ENCODE results near the gene TTK. TPM values are rescaled to one million over a fixed set of nuclear protein-coding genes. Genes with fewer than 3 reads are reported as not detected.

TTK gene
- 82.3 and 86.0 TPM in 2 replicates for total RNA-seq (2014; rRNA removed; shearing (Covaris generic))

- DNase-seq (ENCODE audit: low read depth), result peak; percentile 97
Observed at GRCh38 chr6:80004173-80005072, at the start of gene TTK. Gene TTK (plus strand): TSS chr6:80004649. CDS start chr6:80005844, 1,195 bp downstream.

GRCh38 chr6:79954849-79955248 lies 49.6 kb upstream of the TTK start:
- no peak for DNase-seq (ENCODE audit: low read depth)

DNA sequence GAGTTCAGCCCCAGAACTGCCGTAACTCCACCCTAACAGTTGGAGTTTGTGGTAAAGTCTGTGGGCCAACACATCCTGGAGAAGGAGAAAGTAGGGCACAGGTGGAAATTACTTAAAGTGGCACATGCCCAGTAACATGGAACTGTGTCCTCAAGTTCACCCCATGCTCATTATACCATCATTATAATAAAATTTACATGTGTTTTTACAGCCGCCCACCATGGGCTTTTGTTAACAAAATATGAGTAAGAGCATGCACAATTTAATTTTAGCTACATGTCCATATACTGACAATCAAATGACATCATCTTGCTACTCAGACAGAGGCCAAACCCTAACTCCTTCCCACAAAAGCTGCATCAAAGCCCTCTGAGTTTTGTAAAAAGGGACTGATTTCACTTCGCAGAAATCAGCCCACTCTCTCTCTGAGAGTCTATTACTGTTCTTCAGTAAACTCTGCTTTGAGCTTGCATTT lies 39.8 kb upstream of the TTK start:
- DNase-seq (ENCODE audit: low read depth), result no peak

GRCh38 chr6:79967178-79967577 lies 37.3 kb upstream of the TTK start:
- DNase-seq (ENCODE audit: low read depth), result no peak

GRCh38 chr6:79969784-79970183 lies 34.7 kb upstream of the TTK start:
- no peak for DNase-seq (ENCODE audit: low read depth)

GRCh38 chr6:79971193-79971592 lies 33.3 kb upstream of the TTK start:
- DNase-seq (ENCODE audit: low read depth), result no peak

GRCh38 chr6:79981652-79982051 lies 22.8 kb upstream of the TTK start:
- no peak for DNase-seq (ENCODE audit: low read depth)

DNA sequence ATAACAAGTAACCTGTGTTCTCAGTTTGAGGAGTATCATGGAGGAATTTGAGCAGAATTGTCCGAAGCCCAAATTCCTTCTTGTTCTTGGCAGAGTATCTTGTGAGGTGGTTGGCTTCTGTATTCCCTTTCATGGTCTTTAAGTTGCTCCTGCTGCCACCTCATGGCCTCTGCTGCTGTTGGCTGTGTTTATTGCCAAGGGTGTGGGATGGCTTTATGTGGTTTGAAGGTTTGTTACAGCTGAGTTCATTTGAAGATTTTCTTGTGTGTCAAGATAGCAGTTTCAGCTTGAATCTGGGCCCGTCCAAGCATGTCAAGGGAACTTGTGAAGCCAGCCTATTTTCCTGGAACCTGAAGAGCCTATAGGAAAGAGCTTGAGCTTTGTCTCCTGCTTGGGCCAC lies 20.2 kb upstream of the TTK start:
- DNase-seq (ENCODE audit: low read depth), result peak; percentile 38

DNA sequence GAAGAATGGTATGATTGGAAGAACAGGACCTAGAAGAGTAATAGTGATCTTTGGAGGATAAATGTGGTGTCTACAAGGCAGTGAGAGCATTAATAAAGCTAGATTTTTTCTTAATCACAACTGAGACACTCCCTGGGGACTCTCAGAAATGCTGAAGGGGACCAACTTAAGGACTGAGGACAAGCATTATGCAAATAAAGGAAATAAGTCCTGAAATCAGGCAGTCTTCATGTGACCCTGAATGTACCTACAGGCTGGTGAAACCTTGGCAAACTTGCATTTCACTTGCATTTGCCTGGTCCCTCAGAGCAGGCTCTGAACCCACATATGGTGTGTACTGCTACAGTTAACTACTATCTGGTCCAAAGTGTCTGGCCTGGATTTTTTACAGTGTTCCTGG lies 19.3 kb upstream of the TTK start:
- DNase-seq (ENCODE audit: low read depth), result no peak

GRCh38 chr6:79989641-79990040 lies 14.8 kb upstream of the TTK start:
- DNase-seq (ENCODE audit: low read depth), result no peak

DNA sequence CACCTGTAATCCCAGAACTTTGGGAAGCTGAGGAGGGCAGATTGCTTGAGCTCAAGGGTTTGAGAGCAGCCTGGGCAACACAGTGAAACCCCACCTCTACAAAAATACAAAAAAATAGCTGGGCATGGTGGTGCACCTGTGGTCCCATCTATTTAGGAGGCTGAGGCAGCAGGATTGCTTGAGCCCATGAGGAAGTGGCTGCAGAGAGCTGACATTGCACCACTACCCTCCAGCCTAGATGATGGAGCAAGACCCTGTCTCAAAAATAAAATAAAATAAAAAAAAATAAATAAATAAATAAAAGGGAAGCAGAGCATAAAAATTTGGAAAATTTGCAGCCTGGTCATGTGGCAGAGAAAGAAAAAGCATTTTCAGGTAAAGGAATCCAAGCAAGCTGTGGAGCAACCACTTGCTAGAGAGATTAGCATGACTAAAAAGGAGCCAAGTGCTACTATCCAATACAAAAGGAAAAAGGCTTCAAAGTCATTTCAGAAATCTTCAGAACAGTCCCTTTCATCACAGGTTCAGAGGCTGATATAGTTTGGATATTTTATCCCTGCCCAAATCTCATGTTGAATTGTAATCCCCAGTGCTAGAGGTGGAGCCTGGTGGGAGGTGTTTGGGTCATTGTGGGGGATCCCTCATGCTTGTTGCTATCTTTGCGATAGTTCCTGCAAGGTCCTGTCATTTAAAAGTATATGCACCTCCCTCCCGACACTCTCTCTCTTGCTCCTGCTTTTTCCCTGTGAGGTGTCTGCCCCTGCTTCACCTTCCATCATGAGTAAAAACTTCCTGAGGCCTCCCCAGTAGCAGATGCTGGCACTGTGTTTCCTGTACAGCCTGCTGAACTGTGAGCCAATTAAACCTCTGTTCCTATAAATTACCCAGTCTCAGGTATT lies 11.2 kb upstream of the TTK start:
- DNase-seq (ENCODE audit: low read depth), result no peak

DNA sequence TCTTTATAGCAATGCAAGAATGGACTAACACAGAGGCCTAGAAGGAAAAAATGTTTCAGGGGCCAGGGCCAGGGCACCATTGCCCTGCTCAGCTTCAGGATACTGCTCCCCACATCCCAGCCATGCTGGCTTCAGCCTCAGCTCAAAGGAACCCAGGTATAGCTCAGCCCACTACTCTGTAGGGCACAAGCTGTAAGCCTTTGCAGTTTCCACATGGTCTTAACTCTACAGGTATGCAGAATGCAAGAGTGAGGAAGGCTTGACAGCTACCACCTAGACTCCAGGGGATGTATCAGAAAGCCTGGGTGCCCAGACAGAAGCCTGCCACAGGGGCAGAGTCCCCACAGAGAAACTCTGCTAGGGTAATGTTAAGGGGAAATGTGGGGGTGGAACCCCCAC lies 10.5 kb upstream of the TTK start:
- no peak for DNase-seq (ENCODE audit: low read depth)

GRCh38 chr6:79997728-79998127 lies 6.7 kb upstream of the TTK start:
- no peak for DNase-seq (ENCODE audit: low read depth)

GRCh38 chr6:80001337-80001736 lies 3.1 kb upstream of the TTK start:
- no peak for DNase-seq (ENCODE audit: low read depth)

DNA sequence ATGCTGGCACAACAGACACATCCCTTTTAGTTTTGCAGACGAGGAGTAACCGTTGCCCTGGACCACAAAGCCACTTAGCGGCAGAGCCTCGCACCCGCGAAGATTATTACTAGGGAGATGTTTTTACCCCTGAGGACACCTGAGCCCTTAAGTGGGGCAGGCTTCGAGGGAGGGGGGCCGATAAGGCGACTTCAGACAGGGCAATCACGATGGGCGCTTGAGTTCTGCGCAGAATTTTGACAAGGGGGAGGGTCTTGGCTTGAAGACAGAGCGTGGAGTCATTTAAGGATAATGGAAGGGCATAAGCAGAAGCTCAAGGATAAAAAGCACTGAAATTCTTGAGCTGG lies 650 bp upstream of the TTK start:
- no peak for DNase-seq (ENCODE audit: low read depth)

DNA sequence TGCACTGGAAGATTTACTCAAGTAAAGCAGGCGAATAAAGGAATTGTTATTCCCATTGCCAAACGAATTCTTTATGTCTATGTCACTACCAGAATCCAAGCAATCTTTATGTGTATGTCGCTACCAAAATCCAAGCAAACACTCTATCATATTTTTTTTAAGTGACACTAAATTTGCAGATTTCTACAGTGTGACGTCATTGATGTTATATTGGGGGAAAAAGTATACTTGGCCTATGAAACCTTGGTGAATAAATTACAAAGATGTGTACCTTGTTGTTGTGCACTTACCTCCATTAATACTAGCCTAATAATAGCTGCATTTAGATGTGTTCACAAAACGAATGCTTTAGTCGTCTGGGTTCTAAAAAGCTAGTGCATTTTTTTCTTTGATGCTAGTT lies 957 bp downstream of the TTK start:
- DNase-seq (ENCODE audit: low read depth), result no peak

DNA sequence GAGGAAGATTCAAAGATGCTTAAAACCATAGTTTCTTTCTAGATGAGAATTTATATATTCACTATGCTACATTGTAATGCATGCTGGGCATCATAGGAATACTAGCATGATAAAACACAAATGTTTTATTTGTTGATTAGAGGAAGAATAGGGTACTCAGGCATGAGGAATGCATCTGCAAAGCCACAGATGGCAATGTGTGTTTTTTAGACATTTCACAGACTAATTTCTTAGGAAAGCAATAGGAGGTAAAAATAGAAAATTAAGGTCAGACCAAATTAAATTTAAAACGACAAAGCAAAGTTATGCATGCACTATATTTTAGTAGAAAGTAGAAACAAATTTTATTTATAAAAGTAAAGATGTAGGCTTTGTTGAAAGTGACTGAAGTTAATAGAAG lies 2.1 kb downstream of the TTK start:
- no peak for DNase-seq (ENCODE audit: low read depth)

- DNase-seq (ENCODE audit: low read depth), result no peak
Observed at GRCh38 chr6:80009531-80009930, 5.1 kb downstream of the TTK start.

GRCh38 chr6:80010288-80010687 lies 5.8 kb downstream of the TTK start:
- no peak for DNase-seq (ENCODE audit: low read depth)

DNA sequence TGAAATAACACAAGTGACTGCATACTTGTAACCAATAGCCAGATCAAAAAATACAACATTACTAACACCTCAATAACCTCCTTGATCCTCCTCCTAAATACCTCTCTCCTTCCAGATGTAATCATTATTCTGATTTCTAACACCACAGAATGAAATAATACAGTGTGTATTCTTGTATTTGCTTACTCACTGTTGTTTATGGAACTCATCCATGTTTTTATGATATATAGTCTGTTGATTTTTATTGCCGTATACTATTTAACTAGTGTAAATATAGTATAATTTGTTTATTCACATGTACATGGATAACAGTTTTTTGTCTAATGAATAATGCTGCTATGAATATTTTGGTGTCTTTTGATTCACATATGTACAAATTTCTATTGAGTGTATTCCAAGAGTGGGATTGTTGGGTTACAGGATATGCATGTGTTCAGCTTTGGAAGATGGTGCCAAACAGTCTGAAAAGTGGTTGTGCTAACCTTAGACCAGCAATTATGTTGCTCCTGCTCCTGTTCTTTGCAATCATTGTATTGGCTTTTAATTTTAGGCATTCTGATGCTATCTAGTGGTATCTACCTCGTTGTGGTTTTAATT lies 11.5 kb downstream of the TTK start:
- DNase-seq (ENCODE audit: low read depth), result no peak

GRCh38 chr6:80020381-80021120 lies 16.1 kb downstream of the TTK start:
- no peak for DNase-seq (ENCODE audit: low read depth)

GRCh38 chr6:80021131-80021530 lies 16.7 kb downstream of the TTK start:
- DNase-seq (ENCODE audit: low read depth), result no peak
